K562 (cell line): ENCODE results near the gene OR4N5. TPM values are rescaled to one million over a fixed set of nuclear protein-coding genes. Genes with fewer than 3 reads are reported as not detected.
A peak's percentile ranks its signal among the peaks of the same experiment; 100 is the strongest.

Source experiments
- ATAC-seq: fragments of 200-7000 bp; cut with Tn5 transposase; 3 replicates; pipeline ENCODE4 v1.9.1; 2020; ENCODE audit warnings: moderate library complexity
- BruUV-seq: library from RNA; stranded (reverse); fragments of 400-500 nt; replicated peaks from 2 replicates; lab custom pipeline; 2021; lab: Mats Ljungman, UMichigan
- CTCF ChIA-PET: fragments of 300-600 bp; formaldehyde crosslinking; extraction: SDS; loops from one replicate; lab custom pipeline; 2021; ENCODE audit warnings: low intra/inter-chr PET ratio; lab: Yijun Ruan, JAX
- POLR2A ChIA-PET: fragments of 300-600, 350-650 bp; sonication (Branson Sonifier 250); formaldehyde crosslinking; extraction: SDS; loops from one replicate; lab custom pipeline; 2021; ENCODE audit warnings: antibody characterized with exemption, inconsistent platforms; lab: Yijun Ruan, JAX
- DNase-seq, 4 experiments: peaks; one replicate each; pipeline versions ENCODE4 v3.0.0 to v3.0.0-alpha.2; 2011 to 2018; ENCODE audit warnings: low spot score in 3 of 4, mixed read lengths in 3 of 4; ENCODE audit errors: extremely low read depth in 1 of 4
- FAIRE-seq: peaks from 2 replicates; lab custom pipeline; 2011; peaks lifted over from hg19 to GRCh38; lab: Jason Lieb, UNC
- H2AFZ ChIP-seq: 2 replicates; pipeline ENCODE4 v1.6.0; 2011; ENCODE audit warnings: low read depth, low read length, control low read depth, inconsistent platforms
- H3K27ac ChIP-seq: fragments of 200-600 bp; 3 replicates; pipeline ENCODE4 v1.8.0; 2011; ENCODE audit warnings: low read depth, mild to moderate bottlenecking, control low read depth, inconsistent platforms, low read length, moderate library complexity, mixed read lengths; ENCODE audit errors: extremely low read depth
- H3K27me3 ChIP-seq, 2 experiments: fragments of 300-600 bp in 1 of 2; 2 replicates in 1 of 2; 3 replicates in 1 of 2; pipeline versions ENCODE4 v1.6.0 to v1.8.0; 2011; ENCODE audit warnings: inconsistent platforms in 2 of 2, low read length in 2 of 2, mild to moderate bottlenecking in 1 of 2, mixed read lengths in 1 of 2, moderate library complexity in 1 of 2; ENCODE audit not compliant: control insufficient read depth in 2 of 2, insufficient read depth in 2 of 2
- H3K36me3 ChIP-seq: fragments of 300-600 bp; 3 replicates; pipeline ENCODE4 v1.8.0; 2011; ENCODE audit warnings: mild to moderate bottlenecking, low read length, inconsistent platforms; ENCODE audit not compliant: control insufficient read depth, insufficient read depth
- H3K4me1 ChIP-seq, 2 experiments: fragments of 200-600 bp in 1 of 2; replicated peaks in 1 of 2; 2 replicates in 1 of 2; 3 replicates in 1 of 2; pipeline versions ENCODE4 v1.5.1 to v1.8.0; 2011; ENCODE audit warnings: inconsistent platforms in 2 of 2, low read length in 2 of 2, mild to moderate bottlenecking in 1 of 2, mixed read lengths in 1 of 2, moderate library complexity in 1 of 2; ENCODE audit not compliant: control insufficient read depth in 2 of 2, insufficient read depth in 2 of 2
- H3K4me2 ChIP-seq: 2 replicates; pipeline ENCODE4 v1.6.1; 2011; ENCODE audit warnings: low read length, control low read depth, inconsistent platforms, mixed read lengths; ENCODE audit not compliant: insufficient read depth
- H3K4me3 ChIP-seq: fragments of 200-600 bp; sonication (generic), shearing (Covaris generic); 2 replicates; pipeline ENCODE4 v1.5.1; 2016; ENCODE audit warnings: control low read depth, inconsistent platforms
- H3K79me2 ChIP-seq: fragments of 200-600 bp; 3 replicates; pipeline ENCODE4 v1.8.0; 2011; ENCODE audit warnings: low read length, inconsistent platforms; ENCODE audit not compliant: control insufficient read depth, insufficient read depth
- H3K9ac ChIP-seq, 2 experiments: 2 replicates each; pipeline versions ENCODE4 v1.6.0 to v1.6.1; 2011; ENCODE audit warnings: low read depth in 2 of 2, low read length in 2 of 2, control low read depth in 1 of 2, inconsistent platforms in 1 of 2, mild to moderate bottlenecking in 1 of 2, mixed read lengths in 1 of 2; ENCODE audit not compliant: insufficient read depth in 1 of 2
- H3K9me1 ChIP-seq: one replicate; pipeline ENCODE4 v1.6.0; 2011; ENCODE audit warnings: inconsistent platforms, mild to moderate bottlenecking, low read length, moderate library complexity; ENCODE audit not compliant: control insufficient read depth, insufficient read depth
- H3K9me3 ChIP-seq: replicated peaks from 2 replicates; pipeline ENCODE4 v1.5.1; 2011; ENCODE audit warnings: low read depth, low read length, inconsistent platforms; ENCODE audit not compliant: control insufficient read depth, insufficient read depth
- H4K20me1 ChIP-seq: replicated peaks from 2 replicates; pipeline ENCODE4 v1.6.1; 2011; ENCODE audit warnings: low read length, inconsistent platforms, mixed read lengths; ENCODE audit not compliant: control insufficient read depth, insufficient read depth
- ATF4 ChIP-seq: fragments of 450-650 bp; formaldehyde crosslinking; IDR thresholded peaks from 2 replicates; pipeline ENCODE4 v1.4.0; 2022; ENCODE audit warnings: mild to moderate bottlenecking, moderate library complexity
- BRF2 ChIP-seq: IDR thresholded peaks from 3 replicates; pipeline ENCODE4 v1.6.1; 2011; ENCODE audit warnings: borderline replicate concordance, mild to moderate bottlenecking; ENCODE audit not compliant: insufficient read length, insufficient read depth
- CBX3 ChIP-seq, 2 experiments: IDR thresholded peaks; 1 replicate in 1 of 2; 2 replicates in 1 of 2; pipeline ENCODE4 v1.6.1; 2012; ENCODE audit warnings: inconsistent platforms in 2 of 2, low read length in 2 of 2, borderline replicate concordance in 1 of 2, control low read depth in 1 of 2
- HDAC2 ChIP-seq: fragments of 450-650 bp; IDR thresholded peaks from 2 replicates; pipeline ENCODE4 v1.6.1; 2016; ENCODE audit warnings: mild to moderate bottlenecking
- JUNB ChIP-seq: fragments of 450-650 bp; formaldehyde crosslinking; conservative IDR thresholded peaks from 2 replicates; pipeline ENCODE4 v1.4.0; 2020; ENCODE audit warnings: mild to moderate bottlenecking
- MCM2 ChIP-seq: fragments of 450-650 bp; IDR thresholded peaks from 2 replicates; pipeline ENCODE4 v1.6.1; 2017; ENCODE audit warnings: low read depth, mild to moderate bottlenecking
- NR1H2 ChIP-seq: sonication (generic); formaldehyde crosslinking; IDR thresholded peaks from 2 replicates; pipeline ENCODE4 v1.4.0; 2020; ENCODE audit warnings: mild to moderate bottlenecking, missing genetic modification reagents
- SNIP1 ChIP-seq: fragments of 450-650 bp; IDR thresholded peaks from 2 replicates; pipeline ENCODE4 v1.7.1; 2017; ENCODE audit warnings: low read depth, mild to moderate bottlenecking
- SP2 ChIP-seq: IDR thresholded peaks from 2 replicates; pipeline ENCODE4 v1.6.1; 2011; ENCODE audit warnings: mild to moderate bottlenecking, low read depth, low read length, moderate library complexity; ENCODE audit not compliant: poor library complexity, severe bottlenecking; ENCODE audit errors: extremely low read depth
- TAF9B ChIP-seq: fragments of 450-650 bp; IDR thresholded peaks from 2 replicates; pipeline ENCODE4 v1.6.1; 2018; ENCODE audit warnings: mild to moderate bottlenecking; ENCODE audit not compliant: partially characterized antibody
- TEAD4 ChIP-seq, 2 experiments: sonication (generic) in 1 of 2; formaldehyde crosslinking in 1 of 2; IDR thresholded peaks; 2 replicates each; pipeline versions ENCODE4 v1.6.1 to v1.8.0; 2012 to 2022; ENCODE audit warnings: borderline replicate concordance in 1 of 2, inconsistent platforms in 1 of 2, low read length in 1 of 2, mild to moderate bottlenecking in 1 of 2, missing genetic modification reagents in 1 of 2
- TRIM24 ChIP-seq, 2 experiments: fragments of 450-650 bp; IDR thresholded peaks; 2 replicates each; pipeline ENCODE4 v1.6.1; 2016
- TRIM28 ChIP-seq: fragments of 450-650 bp; IDR thresholded peaks from 2 replicates; pipeline ENCODE4 v1.6.1; 2017
- XRCC3 ChIP-seq: fragments of 450-650 bp; IDR thresholded peaks from 2 replicates; pipeline ENCODE4 v1.6.1; 2017; ENCODE audit warnings: mild to moderate bottlenecking, moderate library complexity
- ZBTB11 ChIP-seq, 3 experiments: fragments of 200-800 bp in 1 of 3; fragments of 250-450 bp in 1 of 3; fragments of 450-650 bp in 1 of 3; sonication (Bioruptor Pico) in 1 of 3; sonication (Bioruptor generic) in 1 of 3; formaldehyde crosslinking in 1 of 3; IDR thresholded peaks; 2 replicates each; pipeline versions ENCODE4 v1.6.1 to v1.8.0; 2016 to 2022; ENCODE audit warnings: mild to moderate bottlenecking in 2 of 3, missing genetic modification characterization in 2 of 3, missing compliant biosample characterization in 1 of 3, moderate library complexity in 1 of 3
- ZBTB34 ChIP-seq: fragments of 250-450 bp; sonication (Bioruptor Pico); IDR thresholded peaks from 2 replicates; pipeline ENCODE4 v1.8.0; 2021; ENCODE audit warnings: mild to moderate bottlenecking, moderate library complexity
- in situ Hi-C: fragments of 300-500 bp; cut with MboI; formaldehyde crosslinking; loops from 4 replicates; pipeline ENCODE4 v1.15.0; 2018; ENCODE audit warnings: inconsistent platforms, mixed read lengths
- intact Hi-C: fragments of 100-400 bp; cut with micrococcal nuclease; formaldehyde crosslinking; loops from 2 replicates; pipeline ENCODE4 v1.14.2; 2022
- polyA plus RNA-seq, 8 experiments: library from polyadenylated mRNA; depleted of rRNA in 4 of 8; stranded (reverse) in 5 of 8; unstranded in 3 of 8; fragments of >200 nt; fragmentation: Nextera tagmentation in 2 of 8; fragmentation: Illumina TruSeq in 1 of 8; extraction: Ambion mirVana in 2 of 8; extraction: Trizol in 1 of 8; gene quantifications; 2 replicates each; pipeline versions ENCODE4 v1.2.1 to v1.2.3, GENCODE V29; 2011 to 2014; ENCODE audit warnings: inconsistent platforms in 1 of 8, missing spikeins in 1 of 8
- total RNA-seq, 7 experiments: library from RNA; depleted of rRNA in 6 of 7; stranded (reverse); fragments of >200 nt in 6 of 7; fragmentation: Illumina TruSeq in 2 of 7; extraction: Trizol in 2 of 7; gene quantifications; 2 replicates each; pipeline versions ENCODE4 v1.2.1 to v1.2.3, GENCODE V29; 2011 to 2021; ENCODE audit warnings: low replicate concordance in 1 of 7

OR4N5 gene
- total and polyA plus RNA-seq, 9 of the 15 experiments (the other 6 are each of a cell fraction or from before 2014, with no cell fraction given): not detected

GRCh38 chr14:20164462-20164861, 25.8 kb downstream of the OR4N5 start:
- ATAC-seq: no peak
- no peaks in the 10 kb centered on the region for H3K9me1 ChIP-seq
- no peaks in the 10 kb centered on the region for H4K20me1 ChIP-seq
- in situ Hi-C loops (no loop called here), intact Hi-C loops (no loop called here)
- POLR2A ChIA-PET: no interaction called here
- H3K79me2 ChIP-seq: no peaks in the 10 kb centered on the region
- no peak overlapping the region for H3K4me2 ChIP-seq
- no peaks in the 10 kb centered on the region for H3K27me3 ChIP-seq
- H3K36me3 ChIP-seq: no peaks in the 10 kb centered on the region
- CTCF ChIA-PET: no interaction called here
- DNase-seq: no peak
- H2AFZ ChIP-seq: no peak overlapping the region
- no peak overlapping the region for H3K9ac ChIP-seq
- H3K27ac ChIP-seq: no peak overlapping the region
- peaks cover 4% of the 10 kb centered on the region for H3K9me3 ChIP-seq
- no peak for FAIRE-seq
- no peaks in the 10 kb centered on the region for H3K4me1 ChIP-seq
- BruUV-seq: no TSS peak
- no peak overlapping the region for H3K4me3 ChIP-seq
- TF ChIP-seq NR1H2 (CRISPR knock-in tag) (no peak), HDAC2 (no peak), SP2 (no peak), TAF9B (no peak), SNIP1 (no peak), CBX3 (IDR thresholded peaks at IDR 0.05; ENCODE audit: borderline replicate concordance in 1 of 2, low read length in 2 of 2) (peak in 1 of 2 experiments; percentile 50; a peak in 1 of 3 replicates), ZBTB34 (CRISPR knock-in tag) (no peak), ATF4 (CRISPR knock-in tag) (no peak), BRF2 (no peak), TRIM24 (IDR thresholded peaks at IDR 0.05) (0 out of 4 replicates have a peak, but pooled peaks of 1 of the 2 experiments have one; percentile 17), TEAD4 (IDR thresholded peaks at IDR 0.05; ENCODE audit: low read length) (no peak), TEAD4 (CRISPR knock-in tag; IDR thresholded peaks at IDR 0.05; ENCODE audit: borderline replicate concordance) (no peak), ZBTB11 (CRISPR knock-in tag; IDR thresholded peaks at IDR 0.05) (no peak), XRCC3 (no peak), MCM2 (no peak), TRIM28 (peak; percentile 89; the same call in 1 of the 2 replicates), JUNB (CRISPR knock-in tag) (no peak)
